ENCODE data around the gene S1PR5.
"Not testable (repeated sequence)": the region's sequence is repeated elsewhere in the genome, so short reads cannot be mapped to it uniquely, and the experiment has no call there.

S1PR5 gene

GRCh38 chr19:10535613-10536012 lies 18.4 kb upstream of the S1PR5 start:
- peak; percentile 3 for DNase-seq (ENCODE audit: extremely low spot score)
- CTCF ChIA-PET, result interaction anchor here (0.7 to 1.1 kb wide), 2 partner anchors 30 to 994 kb away, joined by 3 to 6 read pairs; partner anchors contain the start of genes ECSIT and KRI1
- POLR2A ChIA-PET, result interaction anchor here (0.9 kb wide), 1 partner anchor 18 kb away, joined by 5 read pairs; the partner anchor contains the start of gene S1PR5
- TF ChIP-seq CTBP1 (IDR thresholded peaks at IDR 0.05; ENCODE audit: borderline replicate concordance), result no peak
- TF ChIP-seq NFRKB (IDR thresholded peaks at IDR 0.05), result no peak
- no peak for TF ChIP-seq L3MBTL2 (conservative IDR thresholded peaks at IDR 0.05)
- no peak for TF ChIP-seq FOXM1 (IDR thresholded peaks at IDR 0.05; ENCODE audit: borderline replicate concordance)
- no peak for TF ChIP-seq LEF1 (IDR thresholded peaks at IDR 0.05; ENCODE audit: borderline replicate concordance)
- no peak for TF ChIP-seq TARDBP (IDR thresholded peaks at IDR 0.05)
- no peak for TF ChIP-seq ELF4 (IDR thresholded peaks at IDR 0.05)
- TF ChIP-seq FOXA1 (IDR thresholded peaks at IDR 0.05), result no peak
- TF ChIP-seq, protein P1, sequence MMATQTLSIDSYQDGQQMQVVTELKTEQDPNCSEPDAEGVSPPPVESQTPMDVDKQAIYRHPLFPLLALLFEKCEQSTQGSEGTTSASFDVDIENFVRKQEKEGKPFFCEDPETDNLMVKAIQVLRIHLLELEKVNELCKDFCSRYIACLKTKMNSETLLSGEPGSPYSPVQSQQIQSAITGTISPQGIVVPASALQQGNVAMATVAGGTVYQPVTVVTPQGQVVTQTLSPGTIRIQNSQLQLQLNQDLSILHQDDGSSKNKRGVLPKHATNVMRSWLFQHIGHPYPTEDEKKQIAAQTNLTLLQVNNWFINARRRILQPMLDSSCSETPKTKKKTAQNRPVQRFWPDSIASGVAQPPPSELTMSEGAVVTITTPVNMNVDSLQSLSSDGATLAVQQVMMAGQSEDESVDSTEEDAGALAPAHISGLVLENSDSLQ (IDR thresholded peaks at IDR 0.05), result no peak
- no peak for TF ChIP-seq BHLHE40 (IDR thresholded peaks at IDR 0.05; ENCODE audit: borderline replicate concordance)
- no peak for TF ChIP-seq FOXK2 (IDR thresholded peaks at IDR 0.05)
- TF ChIP-seq SUZ12 (IDR thresholded peaks at IDR 0.05), result no peak
- TF ChIP-seq HDGF (IDR thresholded peaks at IDR 0.05; ENCODE audit: borderline replicate concordance), result no peak
- no peak for TF ChIP-seq ZNF384 (IDR thresholded peaks at IDR 0.05)

DNA sequence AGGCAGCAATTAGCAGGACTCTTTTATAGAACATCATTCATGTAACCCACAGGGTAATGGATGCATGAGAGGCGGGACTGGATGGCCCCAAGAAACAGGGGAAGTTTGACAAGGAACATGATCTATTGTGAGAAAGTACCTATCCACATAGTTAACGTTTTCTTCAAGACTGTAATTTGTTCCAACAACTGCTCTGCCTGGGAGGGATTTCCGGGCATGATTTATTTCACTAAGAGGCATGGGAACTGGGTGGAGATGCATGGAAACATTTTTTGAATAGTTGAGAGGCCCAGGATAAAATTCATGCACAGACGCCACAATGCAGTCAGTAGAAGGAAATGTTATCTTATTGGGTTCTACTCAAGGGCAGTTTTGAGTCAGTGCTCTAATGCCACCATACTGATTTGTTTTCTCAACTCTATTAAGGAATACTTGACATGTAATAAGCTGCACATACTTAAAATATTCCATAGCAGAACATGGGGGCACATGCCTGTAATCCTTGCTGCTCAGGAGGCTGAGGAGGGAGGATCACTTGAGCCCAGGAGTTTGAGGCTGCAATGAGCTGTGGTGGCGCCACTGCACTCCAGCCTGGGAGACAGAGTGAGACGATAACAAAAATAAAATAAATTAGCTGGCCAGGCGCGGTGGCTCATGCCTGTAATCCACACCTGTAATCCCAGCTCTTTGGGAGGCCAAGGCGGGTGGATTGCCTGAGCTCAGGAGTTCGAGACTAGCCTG lies 16.6 kb upstream of the S1PR5 start:
- ChIA-PET CTCF (interaction anchor here (0.6 kb wide), 1 partner anchor 8 kb away, joined by 3 read pairs; no protein-coding TSS in a partner anchor), POLR2A (interaction anchor here (0.9 kb wide), 1 partner anchor 36 kb away, joined by 3 read pairs; no protein-coding TSS in a partner anchor)
- TF ChIP-seq FOXM1 (IDR thresholded peaks at IDR 0.05; ENCODE audit: borderline replicate concordance) (no peak), SUZ12 (IDR thresholded peaks at IDR 0.05) (no peak), L3MBTL2 (conservative IDR thresholded peaks at IDR 0.05) (no peak), BHLHE40 (IDR thresholded peaks at IDR 0.05; ENCODE audit: borderline replicate concordance) (no peak), TARDBP (IDR thresholded peaks at IDR 0.05) (no peak), ZNF384 (IDR thresholded peaks at IDR 0.05) (no peak), LEF1 (IDR thresholded peaks at IDR 0.05; ENCODE audit: borderline replicate concordance) (no peak), NFRKB (IDR thresholded peaks at IDR 0.05) (no peak)
- DNase-seq (ENCODE audit: extremely low spot score), result no peak

GRCh38 chr19:10532457-10532856 lies 15.2 kb upstream of the S1PR5 start:
- CTCF ChIA-PET, result interaction anchor here (0.5 kb wide), 1 partner anchor 23 kb away, joined by 3 read pairs; no protein-coding TSS in a partner anchor
- POLR2A ChIA-PET, result no interaction called here
- TF ChIP-seq TARDBP (IDR thresholded peaks at IDR 0.05), result no peak
- TF ChIP-seq, protein P1 (IDR thresholded peaks at IDR 0.05), result no peak
- TF ChIP-seq ARNT (IDR thresholded peaks at IDR 0.05), result no peak
- TF ChIP-seq FOXM1 (IDR thresholded peaks at IDR 0.05; ENCODE audit: borderline replicate concordance), result no peak
- no peak for DNase-seq (ENCODE audit: extremely low spot score)

DNA sequence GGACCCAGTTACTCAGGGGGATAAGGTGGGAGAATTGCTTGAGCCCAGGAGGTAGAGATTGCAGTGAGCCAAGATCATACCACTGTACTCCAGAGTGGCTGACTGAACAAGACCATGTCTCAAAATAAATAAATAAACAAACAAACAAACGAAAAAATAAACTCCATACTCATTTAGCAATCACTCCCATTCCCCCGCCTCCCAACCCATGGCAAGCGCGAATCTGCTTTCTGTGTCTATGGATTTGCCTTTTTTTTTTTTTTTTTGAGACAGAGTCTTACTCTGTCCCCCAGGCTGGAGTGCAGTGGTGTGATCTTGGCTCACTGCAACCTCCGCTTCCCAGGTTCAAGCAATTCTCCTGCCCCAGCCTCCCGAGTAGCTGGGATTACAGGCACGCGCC lies 9.6 kb upstream of the S1PR5 start:
- CTCF ChIA-PET; DNase-seq (ENCODE audit: extremely low spot score); POLR2A ChIA-PET: not testable (repeated sequence)

- TF ChIP-seq NFRKB (IDR thresholded peaks at IDR 0.05), result no peak
- no peak for TF ChIP-seq SUZ12 (IDR thresholded peaks at IDR 0.05)
- no peak for TF ChIP-seq L3MBTL2 (conservative IDR thresholded peaks at IDR 0.05)
- TF ChIP-seq, protein P1 (IDR thresholded peaks at IDR 0.05), result no peak
- TF ChIP-seq FOXM1 (IDR thresholded peaks at IDR 0.05; ENCODE audit: borderline replicate concordance), result no peak
- no peak for TF ChIP-seq LEF1 (IDR thresholded peaks at IDR 0.05; ENCODE audit: borderline replicate concordance)
- no peak for TF ChIP-seq FOXK2 (IDR thresholded peaks at IDR 0.05)
- no peak for TF ChIP-seq ZNF384 (IDR thresholded peaks at IDR 0.05)
- TF ChIP-seq FOXA1 (IDR thresholded peaks at IDR 0.05), result no peak
- no peak for TF ChIP-seq ELF4 (IDR thresholded peaks at IDR 0.05)
- TF ChIP-seq TARDBP (IDR thresholded peaks at IDR 0.05), result no peak
- TF ChIP-seq ARNT (IDR thresholded peaks at IDR 0.05), result no peak
- TF ChIP-seq BHLHE40 (IDR thresholded peaks at IDR 0.05; ENCODE audit: borderline replicate concordance), result no peak
- TF ChIP-seq HDGF (IDR thresholded peaks at IDR 0.05; ENCODE audit: borderline replicate concordance), result no peak
- no peak for TF ChIP-seq CTBP1 (IDR thresholded peaks at IDR 0.05; ENCODE audit: borderline replicate concordance)
- ChIA-PET CTCF (interaction anchor here (0.6 to 1.3 kb wide), 3 partner anchors 9 to 39 kb away, joined by 3 read pairs; no protein-coding TSS in a partner anchor), POLR2A (no interaction called here)
- DNase-seq (ENCODE audit: extremely low spot score), result no peak
These were observed 8.4 kb upstream of the S1PR5 start for GRCh38 chr19:10525636-10526035.

GRCh38 chr19:10523135-10523636 lies 5.9 kb upstream of the S1PR5 start:
- POLR2A ChIA-PET, result no interaction called here
- no peak for DNase-seq (ENCODE audit: extremely low spot score)
- no peak for TF ChIP-seq L3MBTL2 (conservative IDR thresholded peaks at IDR 0.05)
- TF ChIP-seq FOXA1 (IDR thresholded peaks at IDR 0.05), result no peak
- no peak for TF ChIP-seq SUZ12 (IDR thresholded peaks at IDR 0.05)
- no peak for TF ChIP-seq HDGF (IDR thresholded peaks at IDR 0.05; ENCODE audit: borderline replicate concordance)
- TF ChIP-seq FOXM1 (IDR thresholded peaks at IDR 0.05; ENCODE audit: borderline replicate concordance), result no peak
- no peak for TF ChIP-seq ELF4 (IDR thresholded peaks at IDR 0.05)
- TF ChIP-seq FOXK2 (IDR thresholded peaks at IDR 0.05), result no peak
- TF ChIP-seq BHLHE40 (IDR thresholded peaks at IDR 0.05; ENCODE audit: borderline replicate concordance), result no peak
- TF ChIP-seq, protein P1 (IDR thresholded peaks at IDR 0.05), result no peak
- TF ChIP-seq ARNT (IDR thresholded peaks at IDR 0.05), result no peak
- no peak for TF ChIP-seq LEF1 (IDR thresholded peaks at IDR 0.05; ENCODE audit: borderline replicate concordance)
- no peak for TF ChIP-seq NFRKB (IDR thresholded peaks at IDR 0.05)
- TF ChIP-seq SP1 (IDR thresholded peaks at IDR 0.05), result no peak
- no peak for TF ChIP-seq CTBP1 (IDR thresholded peaks at IDR 0.05; ENCODE audit: borderline replicate concordance)
- no peak for TF ChIP-seq ZNF384 (IDR thresholded peaks at IDR 0.05)
- TF ChIP-seq TARDBP (IDR thresholded peaks at IDR 0.05), result no peak
- CTCF ChIA-PET, result interaction anchor here (0.7 kb wide), 3 partner anchors 18 to 130 kb away, joined by 3 to 11 read pairs (median 3); no protein-coding TSS in a partner anchor

Data from HEK293T (cell line).